Activated naive CD4-positive, alpha-beta T cell treated with anti-CD3 and anti-CD28 coated beads, Interleukin-2, amount 10 ng/mL, durations not matched to agents 7 days and 5 days (primary cell): ENCODE measurements around the gene PADI6.
A peak's percentile ranks its signal among the peaks of the same experiment; 100 is the strongest.
"Not testable (repeated sequence)": the region's sequence is repeated elsewhere in the genome, so short reads cannot be mapped to it uniquely, and the experiment has no call there.

Experiments
- CTCF ChIA-PET: fragments of 350-600 bp; sonication (Branson Sonifier 250); formaldehyde crosslinking; loops from one replicate; lab custom pipeline; 2021; ENCODE audit warnings: antibody characterized with exemption; lab: Charles Lee
- DNase-seq: peaks from one replicate; pipeline ENCODE4 v3.0.0-alpha.2; 2020
- H3K27ac Mint-ChIP-seq: one replicate; pipeline ENCODE4 v1.8.0; 2021; ENCODE audit warnings: mild to moderate bottlenecking, moderate library complexity, mixed read lengths
- H3K27me3 Mint-ChIP-seq: one replicate; pipeline ENCODE4 v1.8.0; 2021; ENCODE audit warnings: mild to moderate bottlenecking, mixed read lengths
- H3K36me3 Mint-ChIP-seq: one replicate; pipeline ENCODE4 v1.8.0; 2021; ENCODE audit warnings: mixed read lengths
- H3K4me1 Mint-ChIP-seq: one replicate; pipeline ENCODE4 v1.8.0; 2021; ENCODE audit warnings: mixed read lengths
- H3K4me3 Mint-ChIP-seq: one replicate; pipeline ENCODE4 v1.8.0; 2021; ENCODE audit warnings: mild to moderate bottlenecking, moderate library complexity, mixed read lengths
- H3K9me3 Mint-ChIP-seq: one replicate; pipeline ENCODE4 v1.8.0; 2021; ENCODE audit warnings: mixed read lengths

Gene PADI6

GRCh38 chr1:17404820-17405219 is 32.8 kb downstream of the PADI6 start:
- Mint-ChIP-seq H3K27ac (no peak overlapping the region), H3K9me3 (no peaks in the 10 kb centered on the region), H3K36me3 (peaks cover 28% of the 10 kb centered on the region), H3K4me3 (no peak overlapping the region), H3K27me3 (no peaks in the 10 kb centered on the region), H3K4me1 (no peaks in the 10 kb centered on the region)
- CTCF ChIA-PET = no interaction called here
- DNase-seq = no peak

- H3K4me3 Mint-ChIP-seq = no peak overlapping the region
- H3K36me3 Mint-ChIP-seq = peaks cover 37% of the 10 kb centered on the region
- no peaks in the 10 kb centered on the region for H3K4me1 Mint-ChIP-seq
- no peaks in the 10 kb centered on the region for H3K27me3 Mint-ChIP-seq
- H3K27ac Mint-ChIP-seq = no peak overlapping the region
- peak; percentile 61 for DNase-seq
- no peaks in the 10 kb centered on the region for H3K9me3 Mint-ChIP-seq
- CTCF ChIA-PET = no interaction called here
These were observed 34.1 kb downstream of the PADI6 start for GRCh38 chr1:17405898-17406759.

- DNase-seq, H3K4me3 Mint-ChIP-seq, H3K27me3 Mint-ChIP-seq, H3K9me3 Mint-ChIP-seq, H3K4me1 Mint-ChIP-seq, H3K27ac Mint-ChIP-seq, CTCF ChIA-PET: not testable (repeated sequence)
- H3K36me3 Mint-ChIP-seq = peaks cover 43% of the 10 kb centered on the region
These were observed 34.9 kb downstream of the PADI6 start for GRCh38 chr1:17406760-17407475.

DNA sequence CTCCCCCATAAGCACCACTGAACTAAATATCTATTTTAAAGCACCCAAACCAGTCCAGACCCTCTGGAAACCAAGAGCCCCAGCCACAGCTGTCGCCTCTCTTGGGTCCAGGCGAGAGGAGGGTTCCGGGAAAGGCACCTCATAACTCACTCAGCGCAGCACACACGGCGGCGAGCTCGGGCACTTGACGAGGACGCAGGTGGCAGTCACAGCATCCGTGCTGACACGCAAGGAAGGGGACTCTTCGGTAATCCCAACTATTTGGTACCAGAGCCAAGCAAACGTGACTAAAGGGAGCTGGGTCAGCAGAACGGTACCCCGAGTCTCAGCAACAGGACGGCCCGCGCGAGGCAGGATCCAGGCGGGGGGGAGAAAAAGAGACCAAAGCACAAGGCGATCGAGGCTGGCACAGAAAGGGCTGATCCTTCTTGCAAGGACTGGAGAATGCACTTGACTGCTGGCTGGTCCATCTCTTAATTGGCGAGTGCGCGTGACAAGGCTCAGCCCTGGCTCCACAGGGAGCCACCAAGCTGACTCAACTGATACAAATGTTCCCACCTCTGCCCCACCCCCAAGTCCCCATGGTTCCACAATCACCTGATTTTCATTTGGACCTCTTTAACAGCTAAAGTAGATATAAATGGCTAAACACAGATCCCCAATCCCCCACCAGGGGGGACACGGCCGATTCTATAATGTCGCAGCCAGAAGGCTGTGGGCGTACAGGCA is 36.0 kb downstream of the PADI6 start:
- H3K4me1 Mint-ChIP-seq, H3K27ac Mint-ChIP-seq, H3K9me3 Mint-ChIP-seq, DNase-seq, H3K27me3 Mint-ChIP-seq, H3K4me3 Mint-ChIP-seq: not testable (repeated sequence)
- CTCF ChIA-PET = interaction anchor here (0.6 kb wide), 1 partner anchor 30 kb away, joined by 3 read pairs; no protein-coding TSS in a partner anchor
- H3K36me3 Mint-ChIP-seq = peaks cover 52% of the 10 kb centered on the region

GRCh38 chr1:17409391-17409811 is 37.4 kb downstream of the PADI6 start:
- H3K4me3 Mint-ChIP-seq = no peak overlapping the region
- no peak overlapping the region for H3K27ac Mint-ChIP-seq
- CTCF ChIA-PET = interaction anchor here (0.9 kb wide), 1 partner anchor 12 kb away, joined by 3 read pairs; no protein-coding TSS in a partner anchor
- no peaks in the 10 kb centered on the region for H3K27me3 Mint-ChIP-seq
- no peaks in the 10 kb centered on the region for H3K4me1 Mint-ChIP-seq
- peaks cover 60% of the 10 kb centered on the region for H3K36me3 Mint-ChIP-seq
- DNase-seq = no peak
- no peaks in the 10 kb centered on the region for H3K9me3 Mint-ChIP-seq

DNA sequence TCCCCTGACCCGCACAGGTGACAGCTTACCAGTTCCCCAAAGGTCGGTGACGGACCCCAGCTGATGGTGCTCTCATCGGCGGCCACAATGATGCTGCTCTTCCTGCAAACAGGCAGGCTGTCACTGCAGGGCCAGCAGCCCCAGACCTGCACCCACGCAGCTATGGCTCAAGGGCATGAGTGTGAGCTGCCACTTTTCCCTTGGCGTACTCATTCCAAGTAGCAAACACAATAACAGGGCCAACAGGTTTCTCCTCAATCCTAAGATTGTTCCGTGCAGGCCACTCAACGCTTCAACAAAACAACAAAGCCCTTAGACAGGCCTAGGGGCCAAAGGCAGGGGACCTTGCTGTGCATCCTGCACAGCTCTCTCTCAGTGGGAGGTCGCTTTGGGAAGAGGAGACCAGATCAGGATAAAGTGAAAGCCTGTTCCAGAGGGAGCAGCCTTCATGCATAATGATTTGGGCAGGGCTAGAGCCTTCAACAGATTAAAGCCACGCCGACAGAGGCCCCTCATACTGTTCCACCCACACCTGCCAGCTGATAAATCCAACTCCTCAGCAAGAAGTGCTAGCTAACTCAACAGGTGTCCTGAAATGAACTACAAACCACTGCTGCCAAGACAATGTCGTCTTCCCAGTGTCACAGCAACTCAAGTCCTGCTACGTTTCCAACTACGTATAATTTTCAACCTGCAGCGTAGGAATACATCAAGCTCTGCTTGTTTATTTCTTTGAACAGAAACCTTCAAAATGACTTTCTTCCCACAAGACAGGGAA is 40.3 kb downstream of the PADI6 start:
- no peak overlapping the region for H3K4me3 Mint-ChIP-seq
- no peaks in the 10 kb centered on the region for H3K9me3 Mint-ChIP-seq
- no peaks in the 10 kb centered on the region for H3K27me3 Mint-ChIP-seq
- H3K27ac Mint-ChIP-seq = no peak overlapping the region
- H3K4me1 Mint-ChIP-seq = no peaks in the 10 kb centered on the region
- CTCF ChIA-PET = no interaction called here
- DNase-seq = no peak
- peaks cover 76% of the 10 kb centered on the region for H3K36me3 Mint-ChIP-seq

GRCh38 chr1:17414022-17414421 is 42.0 kb downstream of the PADI6 start:
- CTCF ChIA-PET = no interaction called here

DNA sequence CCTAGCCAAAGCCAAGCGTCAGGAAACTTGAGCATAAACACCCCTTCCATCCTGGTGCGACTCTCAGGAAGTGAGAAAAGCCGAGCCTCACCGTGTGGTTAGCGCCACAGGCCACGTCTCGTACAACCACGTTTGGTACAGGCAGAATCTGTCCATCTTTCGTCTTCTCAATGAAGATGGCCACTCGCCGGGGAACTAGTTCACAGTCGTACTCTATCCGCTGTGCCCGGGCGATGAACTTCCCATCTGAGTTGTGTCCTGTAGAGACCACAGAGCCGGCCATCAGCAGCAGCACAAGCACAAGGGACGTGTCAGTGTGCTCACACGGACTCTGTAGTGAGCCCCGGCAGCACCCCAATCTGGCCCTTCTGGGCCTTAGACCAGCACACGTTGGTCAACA is 44.4 kb downstream of the PADI6 start:
- Mint-ChIP-seq H3K27me3 (no peaks in the 10 kb centered on the region), H3K4me3 (no peak overlapping the region), H3K27ac (no peak overlapping the region), H3K36me3 (peaks cover 77% of the 10 kb centered on the region), H3K4me1 (peaks cover 4% of the 10 kb centered on the region), H3K9me3 (no peaks in the 10 kb centered on the region)
- no peak for DNase-seq
- CTCF ChIA-PET = no interaction called here

More at GRCh38 chr1:17414022-17414421, 42.0 kb downstream of the PADI6 start:
- no peaks in the 10 kb centered on the region for H3K9me3 Mint-ChIP-seq
- no peak overlapping the region for H3K4me3 Mint-ChIP-seq
- no peak overlapping the region for H3K27ac Mint-ChIP-seq
- no peaks in the 10 kb centered on the region for H3K27me3 Mint-ChIP-seq
- no peak for DNase-seq
- no peaks in the 10 kb centered on the region for H3K4me1 Mint-ChIP-seq
- H3K36me3 Mint-ChIP-seq = peaks cover 72% of the 10 kb centered on the region

GRCh38 chr1:17419626-17420328 is 47.8 kb downstream of the PADI6 start:
- H3K27ac Mint-ChIP-seq = no peak overlapping the region
- DNase-seq = peak; percentile 65
- no peaks in the 10 kb centered on the region for H3K27me3 Mint-ChIP-seq
- no peaks in the 10 kb centered on the region for H3K9me3 Mint-ChIP-seq
- H3K4me3 Mint-ChIP-seq = no peak overlapping the region
- CTCF ChIA-PET = interaction anchor here (1.2 kb wide), 1 partner anchor 187 kb away, joined by 3 read pairs; no protein-coding TSS in a partner anchor
- H3K36me3 Mint-ChIP-seq = peaks cover 75% of the 10 kb centered on the region
- peaks cover 4% of the 10 kb centered on the region for H3K4me1 Mint-ChIP-seq

DNA sequence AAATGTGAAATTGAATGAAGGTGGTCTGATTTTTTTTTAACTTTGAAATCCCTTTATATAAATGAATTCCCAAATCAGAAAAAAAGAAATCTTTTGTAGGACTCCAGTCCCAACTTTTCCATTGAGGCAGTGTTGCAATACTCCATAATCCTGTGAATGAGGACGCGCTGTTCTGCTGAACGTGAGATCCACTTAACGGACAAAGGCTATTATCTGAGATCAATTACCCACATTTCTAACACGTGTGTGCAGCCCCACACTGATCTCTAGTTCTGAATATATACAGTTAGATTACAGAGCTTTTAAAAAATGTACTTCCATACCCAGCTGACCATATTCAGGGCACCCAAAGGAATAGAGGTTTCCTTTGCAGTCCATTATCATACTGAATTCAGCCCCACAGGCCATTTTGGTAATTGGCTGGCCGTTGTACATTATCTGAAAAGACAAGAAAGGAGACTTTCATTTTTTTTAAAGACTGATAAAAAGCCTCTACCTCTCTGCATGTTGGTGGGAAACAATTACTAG is 48.5 kb downstream of the PADI6 start:
- Mint-ChIP-seq H3K36me3 (peaks cover 76% of the 10 kb centered on the region), H3K4me3 (no peak overlapping the region), H3K27me3 (no peaks in the 10 kb centered on the region), H3K27ac (no peak overlapping the region), H3K9me3 (no peaks in the 10 kb centered on the region), H3K4me1 (peaks cover 4% of the 10 kb centered on the region)
- CTCF ChIA-PET = interaction anchor here (0.6 to 1.1 kb wide), 3 partner anchors 9 to 69 kb away, joined by 3 to 4 read pairs (median 3); no protein-coding TSS in a partner anchor
- DNase-seq = no peak

- CTCF ChIA-PET = interaction anchor here (1.2 kb wide), 1 partner anchor 13 kb away, joined by 3 read pairs; no protein-coding TSS in a partner anchor
- Mint-ChIP-seq H3K36me3 (peaks cover 71% of the 10 kb centered on the region), H3K27me3 (no peaks in the 10 kb centered on the region), H3K4me1 (peaks cover 4% of the 10 kb centered on the region), H3K4me3 (no peak overlapping the region), H3K9me3 (no peaks in the 10 kb centered on the region), H3K27ac (no peak overlapping the region)
- no peak for DNase-seq
These were observed 50.5 kb downstream of the PADI6 start for GRCh38 chr1:17422461-17422860.

- no peak for DNase-seq
- Mint-ChIP-seq H3K4me3 (no peak overlapping the region), H3K9me3 (no peaks in the 10 kb centered on the region), H3K36me3 (peaks cover 67% of the 10 kb centered on the region), H3K27me3 (no peaks in the 10 kb centered on the region), H3K27ac (no peak overlapping the region), H3K4me1 (peaks cover 4% of the 10 kb centered on the region)
- CTCF ChIA-PET = no interaction called here
These were observed 51.8 kb downstream of the PADI6 start for GRCh38 chr1:17423781-17424245.
